ENCODE measurements around the gene MATN4.

The MATN4 gene

GRCh38 chr20:45248609-45249008, 59.5 kb downstream of the MATN4 start:
- no peak for DNase-seq (ENCODE audit: low read depth in 2 of 2)

DNA sequence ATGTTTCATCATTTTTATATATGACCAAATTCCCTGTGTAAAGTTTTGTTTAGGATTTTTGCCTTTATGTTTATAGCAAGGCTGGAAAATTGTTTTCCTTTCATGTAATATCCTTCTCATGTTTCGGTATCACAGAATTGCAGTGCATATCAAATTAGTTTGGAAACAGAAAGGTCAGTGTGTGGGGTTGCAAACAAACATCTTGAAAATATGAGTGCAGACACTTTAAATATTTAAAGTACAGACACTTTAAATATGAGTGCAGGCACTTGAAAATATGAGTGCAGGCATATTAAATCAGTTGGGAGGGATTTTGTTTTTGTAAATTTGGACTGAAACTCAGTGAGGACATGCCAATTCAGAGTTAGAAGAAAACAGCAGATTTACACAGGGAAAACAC, 60.2 kb downstream of the MATN4 start:
- no peak for DNase-seq (ENCODE audit: low read depth in 2 of 2)

- no peak for DNase-seq (ENCODE audit: low read depth in 2 of 2)
These were observed 62.0 kb downstream of the MATN4 start for GRCh38 chr20:45246109-45246508.

Data from stimulated activated CD8-positive, alpha-beta memory T cell treated with anti-CD3 and anti-CD28 coated beads, Interleukin-15, amount 100 ng/mL, for 4 hours (primary cell).